Astrocyte of the cerebellum (primary cell): ENCODE data around the gene TBC1D14.
A peak's percentile ranks its signal among the peaks of the same experiment; 100 is the strongest.

Experiments used
- DNase-seq: peaks from one replicate; pipeline ENCODE4 v3.0.0-alpha.2; 2011; ENCODE audit warnings: low read depth
- H3K4me3 ChIP-seq: 2 replicates; pipeline ENCODE4 v1.5.1; 2011; ENCODE audit warnings: mild to moderate bottlenecking, low read depth, low read length, moderate library complexity
- CTCF ChIP-seq: IDR thresholded peaks from 2 replicates; pipeline ENCODE4 v1.5.1; 2012; ENCODE audit warnings: low read length, low read depth, moderate library complexity, mild to moderate bottlenecking; ENCODE audit errors: missing control alignments
- in situ Hi-C: cut with HindIII; loops from 2 replicates; pipeline ENCODE4 v1.10.0; 2017; ENCODE audit warnings: low sequenced_read_pairs

TBC1D14 gene

DNA sequence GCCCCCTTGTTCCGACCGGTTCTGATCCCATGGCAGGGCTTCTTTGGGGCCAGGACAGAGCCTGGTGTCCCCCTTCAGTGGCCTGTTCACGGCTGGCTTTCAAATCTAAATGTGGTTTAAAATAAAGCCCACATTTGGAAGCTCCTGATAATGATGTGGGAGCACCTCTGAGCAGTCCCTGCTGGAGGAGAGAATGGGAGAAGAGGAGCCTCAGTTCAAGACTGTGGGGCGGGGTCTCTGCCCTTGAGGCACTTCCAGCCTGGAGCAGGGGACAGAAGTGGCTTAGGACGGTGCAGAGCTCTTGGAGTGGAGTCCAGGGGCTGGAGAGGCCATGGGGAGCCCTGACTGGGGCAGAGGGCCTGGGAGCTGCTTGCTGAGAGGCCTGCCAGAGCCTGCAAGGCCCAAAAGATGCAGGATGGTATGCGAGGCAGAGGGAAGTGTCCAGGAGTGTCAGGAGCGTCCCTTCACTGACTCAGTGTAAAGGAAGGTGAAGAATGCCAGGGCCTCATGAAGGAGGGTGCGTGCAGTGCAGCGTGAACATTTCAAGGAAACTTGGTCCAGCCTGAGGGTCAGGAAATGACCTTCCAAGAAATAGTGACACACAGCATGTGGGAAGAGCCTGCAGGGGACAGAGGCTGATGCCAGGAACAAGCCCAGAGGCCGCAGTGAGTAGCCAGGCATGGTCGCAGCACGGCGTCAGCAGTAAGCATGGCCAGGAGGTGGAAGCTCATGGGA is 112.5 kb downstream of the TBC1D14 start:
- DNase-seq = peak; percentile 8
- H3K4me3 ChIP-seq = no peak overlapping the region
- no peak for TF ChIP-seq CTCF
- in situ Hi-C loops = loop anchor here (5.0 kb wide), 1 partner anchor 35 kb away; no protein-coding TSS in a partner anchor

DNA sequence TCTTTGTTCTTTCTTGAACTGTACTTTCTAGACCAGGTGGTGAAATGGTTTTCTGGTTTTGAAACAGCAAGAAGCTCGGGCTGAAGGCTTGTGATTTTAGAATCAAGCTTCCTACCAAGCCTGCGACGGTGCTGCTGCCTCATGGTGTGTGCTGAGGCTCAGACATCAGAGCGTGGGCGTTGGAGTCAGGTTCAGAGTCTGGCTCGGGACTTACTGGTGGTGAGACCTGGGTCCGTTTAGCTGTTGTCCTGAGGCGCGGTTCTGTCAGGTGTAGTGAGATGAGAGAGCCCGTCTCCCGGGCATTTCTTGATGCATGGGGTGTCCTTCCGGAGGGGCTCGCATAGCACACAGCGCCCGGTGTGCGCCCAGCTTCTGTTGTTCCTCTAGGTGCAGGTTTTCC is 113.9 kb downstream of the TBC1D14 start:
- DNase-seq = no peak
- no peak for TF ChIP-seq CTCF
- no peak overlapping the region for H3K4me3 ChIP-seq
- in situ Hi-C loops = loop anchor here (5.0 kb wide), 1 partner anchor 36 kb away; no protein-coding TSS in a partner anchor

- in situ Hi-C loops = loop anchor here (5.0 kb wide), 1 partner anchor 37 kb away; no protein-coding TSS in a partner anchor
- TF ChIP-seq CTCF = no peak
- no peak for DNase-seq
- H3K4me3 ChIP-seq = no peak overlapping the region
These were observed 114.3 kb downstream of the TBC1D14 start for GRCh38 chr4:7023901-7024300.

DNA sequence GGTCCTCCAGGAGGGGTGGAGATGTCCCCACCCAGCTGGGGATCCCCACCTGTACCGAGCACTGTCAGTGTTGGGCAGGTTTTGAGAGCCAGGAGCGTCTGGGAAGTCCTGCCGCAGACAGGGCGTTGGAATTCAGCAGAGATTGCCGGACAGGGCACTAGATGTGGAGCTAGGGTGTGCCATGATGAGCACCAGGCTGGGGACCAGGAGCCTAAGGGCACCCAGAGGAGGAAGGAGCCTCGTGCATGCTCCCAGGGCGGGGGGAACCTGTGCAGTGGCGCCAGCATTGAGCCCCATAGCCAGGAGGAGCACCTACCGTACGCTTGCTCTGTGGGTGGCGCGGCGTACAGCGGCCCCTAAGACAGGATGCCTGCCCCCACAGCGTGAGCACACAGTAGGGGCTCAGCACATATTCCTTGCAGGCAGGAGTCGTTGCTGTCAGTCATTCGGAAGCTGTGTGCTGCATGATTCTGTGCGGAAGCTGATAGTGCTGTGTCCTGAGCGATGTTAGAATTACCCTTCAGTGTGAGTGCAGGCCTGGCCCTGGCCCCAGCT is 114.8 kb downstream of the TBC1D14 start:
- in situ Hi-C loops = loop anchor here (5.0 kb wide), 1 partner anchor 37 kb away; no protein-coding TSS in a partner anchor
- no peak for DNase-seq
- no peak for TF ChIP-seq CTCF
- no peak overlapping the region for H3K4me3 ChIP-seq

GRCh38 chr4:7025040-7025602 is 115.5 kb downstream of the TBC1D14 start:
- no peak for DNase-seq
- H3K4me3 ChIP-seq = no peak overlapping the region
- no peak for TF ChIP-seq CTCF
- in situ Hi-C loops = no loop called here

- TF ChIP-seq CTCF = no peak
- DNase-seq = no peak
- H3K4me3 ChIP-seq = no peak overlapping the region
- in situ Hi-C loops = no loop called here
These were observed 116.5 kb downstream of the TBC1D14 start for GRCh38 chr4:7026107-7026506.
